HG03460 (cell line): ENCODE data around the gene AHSA1.
"Not testable (repeated sequence)": the region's sequence is repeated elsewhere in the genome, so short reads cannot be mapped to it uniquely, and the experiment has no call there.

Experiments
- ATAC-seq: cut with Tn5 transposase; IDR thresholded peaks from one replicate; pipeline ENCODE4 v1.9.1; 2021; ENCODE audit not compliant: unreplicated experiment

The AHSA1 gene

GRCh38 chr14:77457522-77458248, at the start of gene AHSA1, which contains the start of gene VIPAS39:
TSS of gene AHSA1 (plus strand) at chr14:77458093. CDS start at chr14:77458190, 97 bp downstream.
TSS of gene VIPAS39 (minus strand) at chr14:77457601. CDS start at chr14:77454102, 3,499 bp downstream.
- ATAC-seq = peak; percentile 90

- ATAC-seq = no peak
Measured at GRCh38 chr14:77409131-77409533, 48.8 kb upstream of the AHSA1 start.

GRCh38 chr14:77415403-77416030, 42.4 kb upstream of the AHSA1 start:
- not testable (repeated sequence) for ATAC-seq

- not testable (repeated sequence) for ATAC-seq
Measured at GRCh38 chr14:77416098-77416497, 41.8 kb upstream of the AHSA1 start.

DNA sequence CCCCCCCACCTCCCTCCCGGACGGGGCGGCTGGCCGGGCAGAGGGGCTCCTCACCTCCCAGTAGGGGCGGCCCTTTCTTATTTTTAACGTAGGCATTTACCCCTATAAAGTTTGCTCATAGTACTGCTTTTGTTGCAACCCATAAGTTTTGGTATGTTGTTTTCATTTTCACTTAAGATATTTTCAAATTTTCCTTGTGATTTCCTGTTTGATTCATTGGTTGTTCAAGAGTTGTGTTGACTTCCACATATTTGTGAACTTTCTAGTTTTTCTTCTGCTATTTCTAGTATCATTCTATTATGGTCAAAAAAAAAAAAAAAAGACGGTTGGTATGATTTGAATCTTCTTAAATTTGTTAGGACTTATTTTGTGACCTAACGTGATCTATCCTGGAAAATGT, 41.1 kb upstream of the AHSA1 start:
- no peak for ATAC-seq

- ATAC-seq = no peak
Measured at GRCh38 chr14:77421201-77421600, 36.7 kb upstream of the AHSA1 start.

DNA sequence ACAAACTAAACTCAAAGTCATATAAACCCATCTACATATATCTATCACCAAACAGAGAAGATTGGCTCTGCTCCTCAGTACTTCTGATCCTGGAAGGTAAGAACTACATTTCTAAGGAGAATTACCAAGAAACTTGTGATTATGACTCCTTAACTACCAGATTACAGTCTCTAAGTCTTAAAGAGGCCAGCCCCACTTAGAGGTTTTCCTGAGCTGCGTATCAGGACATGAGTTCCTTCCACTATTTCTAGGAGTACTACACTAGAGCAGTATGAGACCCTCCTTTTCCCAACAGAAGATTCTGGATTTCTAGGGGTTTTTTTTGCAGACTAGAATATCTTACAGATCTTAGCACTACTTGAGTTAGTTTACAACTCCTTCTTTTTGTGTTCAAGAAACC, 34.5 kb upstream of the AHSA1 start, which contains the start of gene NOXRED1:
Gene NOXRED1 (minus strand): TSS at position 101 of the 400 bp plus-strand sequence. CDS start 634 bp downstream, outside the sequence.
- ATAC-seq = no peak

DNA sequence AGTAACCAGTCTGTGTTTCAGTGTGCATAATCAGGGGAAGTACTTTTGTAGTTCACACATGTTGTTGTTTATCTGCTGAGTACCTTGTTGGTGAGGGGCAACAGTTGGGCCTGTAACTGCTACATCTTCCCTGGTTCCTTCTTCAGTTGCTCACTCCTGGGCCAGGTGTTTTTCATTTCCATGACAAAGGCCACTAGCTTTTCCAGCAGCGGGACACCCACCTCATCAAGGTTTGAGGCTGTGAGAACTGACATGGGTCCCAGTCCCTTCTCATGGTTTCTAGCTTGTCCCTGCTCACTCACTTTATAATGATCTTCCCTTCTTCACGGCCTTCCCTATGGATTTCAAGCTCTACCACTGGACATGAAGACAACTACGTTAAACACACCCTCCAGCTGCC, 33.0 kb upstream of the AHSA1 start:
- no peak for ATAC-seq

GRCh38 chr14:77426396-77426795, 31.5 kb upstream of the AHSA1 start:
- ATAC-seq = no peak

DNA sequence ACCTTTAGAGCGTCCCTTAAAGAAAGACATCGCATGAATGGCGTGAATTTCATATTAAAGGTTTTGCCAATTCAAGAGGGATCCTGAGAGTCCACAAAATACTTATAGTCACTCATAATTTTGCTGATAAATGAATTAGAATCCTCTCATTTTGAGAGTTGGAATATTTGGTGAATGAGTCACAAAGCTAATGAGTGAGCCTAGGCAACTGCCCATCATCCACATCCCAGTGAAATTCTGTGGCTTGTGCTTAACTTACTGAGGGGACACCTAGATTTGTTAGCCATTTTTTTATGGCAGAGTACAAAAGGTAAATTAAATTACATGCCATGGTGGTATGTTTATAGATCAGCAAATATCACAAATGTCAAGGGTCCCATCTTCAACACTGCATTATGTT, 21.9 kb upstream of the AHSA1 start:
- ATAC-seq = no peak

DNA sequence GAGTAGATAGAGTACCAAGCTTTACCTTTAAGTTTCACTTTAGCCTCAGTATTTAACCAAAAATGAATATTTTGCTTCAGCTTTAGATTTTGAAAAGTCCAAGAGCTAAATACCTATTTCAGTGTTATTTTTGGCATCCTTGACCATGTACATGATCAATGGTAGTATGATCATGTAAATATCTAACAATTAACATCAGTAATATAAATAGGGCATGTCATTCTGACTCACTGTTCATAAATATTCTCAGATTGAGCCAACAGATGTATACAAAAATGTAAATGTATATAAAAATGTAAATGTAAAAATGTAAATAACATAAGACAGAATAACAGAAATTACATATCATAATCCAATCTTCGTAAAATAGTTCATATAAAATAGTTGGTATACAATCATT, 19.3 kb upstream of the AHSA1 start:
- no peak for ATAC-seq

- no peak for ATAC-seq
Measured at GRCh38 chr14:77439861-77440260, 18.0 kb upstream of the AHSA1 start.

DNA sequence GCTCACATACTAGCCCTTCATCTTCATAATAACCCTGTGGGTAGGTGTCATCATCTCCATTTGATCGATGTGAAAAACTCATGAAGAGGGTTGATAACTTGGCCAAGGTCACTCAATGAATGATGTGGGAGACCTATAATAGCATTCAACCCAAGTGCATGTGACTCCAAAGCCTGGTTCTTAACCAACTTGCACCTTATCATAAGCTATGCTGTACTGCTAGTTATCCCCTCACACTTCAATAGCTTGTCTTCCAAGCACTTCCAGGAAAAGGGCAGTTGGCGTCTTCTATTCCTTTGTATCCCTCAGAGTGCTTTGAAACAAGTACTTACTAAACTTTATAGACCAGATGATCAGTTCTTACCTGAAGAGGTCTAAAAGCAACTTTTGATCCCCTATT, 15.7 kb upstream of the AHSA1 start:
- ATAC-seq = no peak

- ATAC-seq = no peak
Measured at GRCh38 chr14:77455966-77456640, 1.8 kb upstream of the AHSA1 start.

- no peak for ATAC-seq
Measured at GRCh38 chr14:77457115-77457521, 775 bp upstream of the AHSA1 start.

- ATAC-seq = peak; percentile 17
Measured at GRCh38 chr14:77458249-77458950, 507 bp downstream of the AHSA1 start.

GRCh38 chr14:77459072-77459723, 1.3 kb downstream of the AHSA1 start:
- no peak for ATAC-seq

- no peak for ATAC-seq
Measured at GRCh38 chr14:77467801-77468200, 9.9 kb downstream of the AHSA1 start.

- no peak for ATAC-seq
Measured at GRCh38 chr14:77469067-77469505, 11.2 kb downstream of the AHSA1 start.

DNA sequence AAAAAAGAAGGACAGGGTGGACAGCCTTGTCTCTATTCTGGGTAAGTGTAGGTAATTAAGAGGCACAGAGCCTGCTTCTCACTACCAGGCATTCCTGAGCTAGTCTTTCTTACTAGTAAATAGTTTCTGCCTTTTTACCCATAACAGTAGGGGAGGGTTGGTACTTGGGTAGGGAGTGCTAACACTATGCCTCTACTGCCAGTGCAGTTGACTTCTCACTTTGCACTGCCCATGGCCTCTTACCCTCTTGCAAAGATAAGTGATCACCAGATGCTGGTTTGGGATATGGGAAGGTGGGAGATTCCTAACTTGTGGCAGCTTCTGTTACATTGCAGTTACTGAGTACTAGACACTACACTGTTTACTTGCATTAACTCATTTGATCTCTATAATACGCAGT, 11.6 kb downstream of the AHSA1 start:
- no peak for ATAC-seq
